ENCODE data around the gene HES1. TPM values are rescaled to one million over a fixed set of nuclear protein-coding genes. Genes with fewer than 3 reads are reported as not detected.

The HES1 gene
- total RNA-seq, 1 donor from 2014 or later = 142 TPM

- H3K27ac Mint-ChIP-seq = no peak overlapping the region
- TF ChIP-seq CTCF (IDR thresholded peaks at IDR 0.05; ENCODE audit: unreplicated experiment) = no peak
- no peaks in the 10 kb centered on the region for H3K36me3 Mint-ChIP-seq (ENCODE audit: insufficient read depth)
- peaks cover 5% of the 10 kb centered on the region for H3K9me3 Mint-ChIP-seq (ENCODE audit: low read depth)
- no peaks in the 10 kb centered on the region for H3K27me3 Mint-ChIP-seq
- DNase-seq (ENCODE audit: low spot score, unreplicated experiment) = no peak
- H3K4me3 Mint-ChIP-seq (ENCODE audit: low read depth) = no peak overlapping the region
- peaks cover 11% of the 10 kb centered on the region for H3K4me1 Mint-ChIP-seq (ENCODE audit: low read depth)
Measured at GRCh38 chr3:194156095-194156494, 20.1 kb downstream of the HES1 start.

GRCh38 chr3:194158942-194159439 lies 23.0 kb downstream of the HES1 start:
- Mint-ChIP-seq H3K27ac (no peak overlapping the region), H3K36me3 (ENCODE audit: insufficient read depth) (no peaks in the 10 kb centered on the region), H3K4me1 (ENCODE audit: low read depth) (peaks cover 27% of the 10 kb centered on the region), H3K4me3 (ENCODE audit: low read depth) (no peak overlapping the region), H3K9me3 (ENCODE audit: low read depth) (peaks cover 5% of the 10 kb centered on the region), H3K27me3 (no peaks in the 10 kb centered on the region)
- no peak for DNase-seq (ENCODE audit: low spot score, unreplicated experiment)
- TF ChIP-seq CTCF (IDR thresholded peaks at IDR 0.05; ENCODE audit: unreplicated experiment) = no peak

GRCh38 chr3:194160158-194160557 lies 24.2 kb downstream of the HES1 start:
- DNase-seq (ENCODE audit: low spot score, unreplicated experiment) = no peak
- Mint-ChIP-seq H3K4me3 (ENCODE audit: low read depth) (no peak overlapping the region), H3K4me1 (ENCODE audit: low read depth) (peaks cover 38% of the 10 kb centered on the region), H3K9me3 (ENCODE audit: low read depth) (no peaks in the 10 kb centered on the region), H3K36me3 (ENCODE audit: insufficient read depth) (no peaks in the 10 kb centered on the region), H3K27me3 (no peaks in the 10 kb centered on the region), H3K27ac (peak overlapping the region; percentile 67)
- TF ChIP-seq CTCF (IDR thresholded peaks at IDR 0.05; ENCODE audit: unreplicated experiment) = no peak

GRCh38 chr3:194161131-194162045 lies 25.4 kb downstream of the HES1 start:
- peak; percentile 36 for DNase-seq (ENCODE audit: low spot score, unreplicated experiment)
- peak overlapping the region; percentile 18 for H3K4me3 Mint-ChIP-seq (ENCODE audit: low read depth)

More at GRCh38 chr3:194161131-194162045, 25.4 kb downstream of the HES1 start:
- Mint-ChIP-seq H3K36me3 (ENCODE audit: insufficient read depth) (no peaks in the 10 kb centered on the region), H3K9me3 (ENCODE audit: low read depth) (no peaks in the 10 kb centered on the region), H3K27me3 (no peaks in the 10 kb centered on the region), H3K27ac (peak overlapping the region; percentile 95), H3K4me1 (ENCODE audit: low read depth) (peaks cover 48% of the 10 kb centered on the region)
- no peak for TF ChIP-seq CTCF (IDR thresholded peaks at IDR 0.05; ENCODE audit: unreplicated experiment)

Measured in progenitor cell of endocrine pancreas (in vitro differentiated cells).